Upper lobe of left lung (tissue), 6 donors: ENCODE data around the gene PLIN1. TPM values are rescaled to one million over a fixed set of nuclear protein-coding genes. Genes with fewer than 3 reads are reported as not detected.

Experiments used
- ATAC-seq, 2 donors: fragments of 200-7000 bp; cut with Tn5 transposase; one replicate each; pipeline ENCODE4 v1.9.1; 2022; ENCODE audit warnings: mild to moderate bottlenecking in 2 of 2, moderate library complexity in 2 of 2; ENCODE audit not compliant: low FRiP score in 2 of 2
- DNase-seq, 2 donors: peaks; one replicate each; pipeline ENCODE4 v3.0.0-alpha.2; 2019 to 2020
- H3K27ac ChIP-seq, 4 donors: fragments of 200-600 bp; sonication (generic); one replicate each; pipeline ENCODE4 v1.5.1; 2016 to 2019
- H3K27me3 ChIP-seq, 4 donors: fragments of 200-600 bp; sonication (generic); one replicate each; pipeline ENCODE4 v1.5.1; 2017 to 2019
- H3K36me3 ChIP-seq, 4 donors: fragments of 200-600 bp; sonication (generic); one replicate each; pipeline ENCODE4 v1.5.1; 2016 to 2019
- H3K4me1 ChIP-seq, 4 donors: fragments of 200-600 bp; sonication (generic); one replicate each; pipeline ENCODE4 v1.5.1; 2018 to 2019
- H3K4me3 ChIP-seq, 4 donors: fragments of 200-600 bp; sonication (generic); one replicate each; pipeline ENCODE4 v1.5.1; 2017 to 2019; ENCODE audit warnings: mild to moderate bottlenecking in 2 of 4, moderate library complexity in 1 of 4
- H3K9me3 ChIP-seq, 4 donors: fragments of 200-600 bp; sonication (generic); one replicate each; pipeline ENCODE4 v1.5.1; 2018 to 2019
- CTCF ChIP-seq, 6 experiments: fragments of 450-650 bp in 4 of 6; fragments of 200-600 bp in 2 of 6; sonication (generic) in 2 of 6; IDR thresholded peaks; one replicate each; pipeline ENCODE4 v1.5.1; 2016 to 2019; ENCODE audit warnings: antibody characterized with exemption in 6 of 6
- EP300 ChIP-seq, 4 donors: sonication (generic); formaldehyde crosslinking; IDR thresholded peaks; one replicate each; pipeline ENCODE4 v1.5.1; 2017; ENCODE audit warnings: antibody characterized with exemption in 4 of 4, control low read depth in 2 of 4
- POLR2A ChIP-seq, 4 donors: fragments of 450-650 bp; IDR thresholded peaks; one replicate each; pipeline ENCODE4 v1.5.1; 2016 to 2017; ENCODE audit warnings: antibody characterized with exemption in 4 of 4, mild to moderate bottlenecking in 2 of 4
- POLR2AphosphoS5 ChIP-seq, 2 donors: sonication (generic); formaldehyde crosslinking; IDR thresholded peaks; one replicate each; pipeline ENCODE4 v1.5.1; 2017; ENCODE audit warnings: antibody characterized with exemption in 2 of 2
- WGBS, 2 donors: methylation state at CpG; one replicate each; pipeline ENCODE4 v1.1.5; 2017 to 2018; 5-methylcytosine and 5-hydroxymethylcytosine counted together
- total RNA-seq, 6 donors: library from RNA; depleted of rRNA in 4 of 6; stranded (reverse); fragments of >200 nt in 4 of 6; gene quantifications; one replicate each; pipeline versions ENCODE4 v1.1.0 to v1.2.1, GENCODE V29; 2016 to 2021
- donor health status: DM: no; HTN: no; CAD: no; lungs with moderate emphysema.
- donor health status: DM: no; HTN: yes; CAD: no; lungs with severe emphysema.

PLIN1 gene
- total RNA-seq, 6 donors from 2014 or later: 0.29 to 3.8 (median 1.1) TPM; not detected in 1

- no peaks in the 10 kb centered on the region for H3K27me3 ChIP-seq
- no peaks in the 10 kb centered on the region for H3K9me3 ChIP-seq
- H3K4me1 ChIP-seq: no peaks in the 10 kb centered on the region
- WGBS, 2 donors: 90 to 95% methylated on average over 6 to 10 of the region's 10 CpGs
- DNase-seq: no peak
- peaks cover 0 to 28% (median 7%) of the 10 kb centered on the region in 4 donors for H3K36me3 ChIP-seq
- H3K27ac ChIP-seq: no peak overlapping the region
- no peak for ATAC-seq
- H3K4me3 ChIP-seq: no peak overlapping the region
- TF ChIP-seq CTCF (IDR thresholded peaks at IDR 0.05): no peak
- no peak for TF ChIP-seq POLR2A (IDR thresholded peaks at IDR 0.05)
- no peak for TF ChIP-seq POLR2AphosphoS5 (IDR thresholded peaks at IDR 0.05)
- no peak for TF ChIP-seq EP300 (IDR thresholded peaks at IDR 0.05)
Measured at GRCh38 chr15:89631902-89632264, 47.3 kb downstream of the PLIN1 start.

GRCh38 chr15:89630974-89631901, 47.9 kb downstream of the PLIN1 start:
- Histone ChIP-seq H3K27me3 (no peaks in the 10 kb centered on the region), H3K27ac (no peak overlapping the region), H3K9me3 (no peaks in the 10 kb centered on the region), H3K4me3 (no peak overlapping the region), H3K4me1 (no peaks in the 10 kb centered on the region), H3K36me3 (peaks cover 0 to 28% (median 7%) of the 10 kb centered on the region in 4 donors)
- ATAC-seq (no peak), DNase-seq (no peak)
- 96 to 98% methylated on average over 18 to 30 of the region's 30 CpGs for WGBS, 2 donors
- no peak for TF ChIP-seq POLR2AphosphoS5 (IDR thresholded peaks at IDR 0.05)
- TF ChIP-seq POLR2A (IDR thresholded peaks at IDR 0.05): no peak
- no peak for TF ChIP-seq EP300 (IDR thresholded peaks at IDR 0.05)
- TF ChIP-seq CTCF (IDR thresholded peaks at IDR 0.05): no peak

GRCh38 chr15:89630260-89630659, 48.9 kb downstream of the PLIN1 start:
- no peaks in the 10 kb centered on the region for H3K9me3 ChIP-seq
- no peak overlapping the region for H3K4me3 ChIP-seq
- no peaks in the 10 kb centered on the region for H3K4me1 ChIP-seq
- WGBS, 2 donors: 87 to 97% methylated on average over 10 to 14 of the region's 14 CpGs
- peaks cover 0 to 28% (median 8%) of the 10 kb centered on the region in 4 donors for H3K36me3 ChIP-seq
- ATAC-seq: no peak
- no peak for TF ChIP-seq EP300 (IDR thresholded peaks at IDR 0.05)
- no peak for TF ChIP-seq POLR2AphosphoS5 (IDR thresholded peaks at IDR 0.05)
- TF ChIP-seq CTCF (IDR thresholded peaks at IDR 0.05): no peak
- no peak for TF ChIP-seq POLR2A (IDR thresholded peaks at IDR 0.05)
- H3K27ac ChIP-seq: no peak overlapping the region
- DNase-seq: peak in 1 of 2 donors; percentile 48
- H3K27me3 ChIP-seq: no peaks in the 10 kb centered on the region

GRCh38 chr15:89629829-89630228, 49.3 kb downstream of the PLIN1 start:
- 97 to 98% methylated on average over 5 of the region's 5 CpGs for WGBS, 2 donors

More at GRCh38 chr15:89629829-89630228, 49.3 kb downstream of the PLIN1 start:
- Histone ChIP-seq H3K27me3 (no peaks in the 10 kb centered on the region), H3K4me1 (no peaks in the 10 kb centered on the region), H3K9me3 (no peaks in the 10 kb centered on the region), H3K36me3 (peaks cover 0 to 28% (median 10%) of the 10 kb centered on the region in 4 donors), H3K27ac (no peak overlapping the region), H3K4me3 (no peak overlapping the region)
- TF ChIP-seq POLR2AphosphoS5 (IDR thresholded peaks at IDR 0.05) (no peak), CTCF (IDR thresholded peaks at IDR 0.05) (no peak), EP300 (IDR thresholded peaks at IDR 0.05) (no peak), POLR2A (IDR thresholded peaks at IDR 0.05) (no peak)
- DNase-seq (no peak), ATAC-seq (no peak)
